ENCODE data around the gene GRIN1. TPM values are rescaled to one million over a fixed set of nuclear protein-coding genes. Genes with fewer than 3 reads are reported as not detected.
"Not testable (repeated sequence)": the region's sequence is repeated elsewhere in the genome, so short reads cannot be mapped to it uniquely, and the experiment has no call there.

Gene GRIN1
- total and polyA plus RNA-seq, 4 donors = not detected

DNA sequence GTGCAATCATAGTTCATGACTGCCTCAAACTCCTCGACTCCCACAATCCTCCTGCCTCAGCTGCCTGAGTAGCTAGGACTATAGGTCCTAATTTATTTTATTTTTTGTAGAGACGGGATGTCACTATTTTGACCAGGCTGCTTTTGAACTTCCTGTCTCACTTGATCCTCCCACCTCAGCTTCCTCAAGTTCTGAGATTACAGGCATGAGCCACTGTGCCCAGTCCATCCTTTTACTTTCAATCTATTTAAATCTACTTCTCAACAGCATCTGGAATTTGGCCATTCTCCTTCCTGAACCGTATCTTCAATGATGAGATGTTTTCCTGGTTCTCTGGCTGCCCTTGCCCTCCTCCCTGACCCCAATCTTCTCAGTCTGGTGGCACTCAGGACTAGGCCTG lies 12.2 kb upstream of the GRIN1 start:
- no peaks in the 10 kb centered on the region for H3K9me3 ChIP-seq (ENCODE audit: control insufficient read depth, low read length)
- no peak overlapping the region for H3K27ac ChIP-seq (ENCODE audit: low read depth in 1 of 2, low read length in 2 of 2)
- H3K4me3 ChIP-seq (ENCODE audit: low read length in 2 of 2) = no peak overlapping the region
- no peaks in the 10 kb centered on the region for H3K36me3 ChIP-seq (ENCODE audit: control insufficient read depth in 1 of 2, insufficient read depth in 2 of 2, low read length in 1 of 2)
- DNase-seq (no peak), ATAC-seq (ENCODE audit: low FRiP score) (no peak)
- no peaks in the 10 kb centered on the region for H3K4me1 ChIP-seq (ENCODE audit: control insufficient read depth in 1 of 2, insufficient read depth in 2 of 2, low read length in 2 of 2)
- 52 to 55% methylated on average over 3 of the region's 3 CpGs for WGBS, 2 donors
- no peaks in the 10 kb centered on the region for H3K27me3 ChIP-seq (ENCODE audit: control insufficient read depth in 1 of 2, insufficient read depth in 2 of 2, low read length in 1 of 2)
- intact Hi-C loops (cut with DNase I) = no loop called here

DNA sequence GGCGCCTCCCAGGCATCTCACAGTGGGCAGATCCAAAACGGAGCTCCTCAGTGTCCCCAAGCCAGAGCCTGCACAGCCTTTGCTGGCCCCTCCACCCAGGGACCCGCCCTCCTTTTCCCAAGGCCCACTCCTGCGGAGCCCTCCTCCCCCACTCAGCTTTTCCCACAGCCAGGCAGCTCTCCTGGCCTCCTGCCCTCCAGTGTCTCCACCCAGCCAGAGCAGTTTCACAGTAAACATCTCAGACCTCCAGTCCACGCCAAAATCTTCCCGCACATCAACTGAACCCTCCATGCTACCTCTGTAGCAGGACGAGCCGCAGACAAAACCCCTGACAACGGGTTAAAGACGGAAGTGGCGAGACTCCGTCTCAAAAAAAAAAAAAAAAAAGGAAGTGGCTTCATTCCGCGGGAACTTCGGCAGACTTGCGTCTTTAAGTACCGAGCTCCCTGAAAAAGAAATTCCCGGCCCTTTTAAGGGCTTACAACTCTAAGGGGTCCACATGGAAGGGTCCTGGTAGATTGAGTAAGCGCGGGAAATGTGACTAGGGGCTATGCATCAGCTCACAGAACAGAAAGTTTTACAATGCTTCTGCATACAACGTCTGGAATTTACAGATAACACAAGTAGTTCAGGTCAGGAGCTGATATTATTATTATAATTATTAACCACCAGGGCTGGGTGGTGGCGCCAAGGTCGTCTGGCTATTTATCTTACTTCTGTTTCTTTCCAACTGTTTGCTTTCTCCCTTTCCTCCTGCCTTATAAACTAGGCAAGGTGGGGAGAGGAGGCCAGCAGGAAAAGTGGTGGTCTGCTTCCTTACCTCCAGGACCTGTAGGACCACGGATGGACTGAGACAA lies 11.4 kb upstream of the GRIN1 start:
- no peaks in the 10 kb centered on the region for H3K9me3 ChIP-seq (ENCODE audit: control insufficient read depth, low read length)
- 8 to 18% methylated on average over 24 of the region's 24 CpGs for WGBS, 2 donors
- H3K4me3 ChIP-seq (ENCODE audit: low read length in 2 of 2) = no peak overlapping the region
- ATAC-seq (ENCODE audit: low FRiP score) (peak; percentile 15), DNase-seq (peak in 1 of 2 donors; percentile 58)
- no peaks in the 10 kb centered on the region for H3K36me3 ChIP-seq (ENCODE audit: control insufficient read depth in 1 of 2, insufficient read depth in 2 of 2, low read length in 1 of 2)
- no peaks in the 10 kb centered on the region for H3K27me3 ChIP-seq (ENCODE audit: control insufficient read depth in 1 of 2, insufficient read depth in 2 of 2, low read length in 1 of 2)
- no peak overlapping the region for H3K27ac ChIP-seq (ENCODE audit: low read depth in 1 of 2, low read length in 2 of 2)
- no peaks in the 10 kb centered on the region for H3K4me1 ChIP-seq (ENCODE audit: control insufficient read depth in 1 of 2, insufficient read depth in 2 of 2, low read length in 2 of 2)
- intact Hi-C loops (cut with DNase I) = no loop called here

- Histone ChIP-seq H3K4me1 (ENCODE audit: control insufficient read depth in 1 of 2, insufficient read depth in 2 of 2, low read length in 2 of 2) (no peaks in the 10 kb centered on the region), H3K9me3 (ENCODE audit: control insufficient read depth, low read length) (no peaks in the 10 kb centered on the region), H3K27me3 (ENCODE audit: control insufficient read depth in 1 of 2, insufficient read depth in 2 of 2, low read length in 1 of 2) (no peaks in the 10 kb centered on the region), H3K36me3 (ENCODE audit: control insufficient read depth in 1 of 2, insufficient read depth in 2 of 2, low read length in 1 of 2) (no peaks in the 10 kb centered on the region), H3K27ac (ENCODE audit: low read depth in 1 of 2, low read length in 2 of 2) (no peak overlapping the region), H3K4me3 (ENCODE audit: low read length in 2 of 2) (no peak overlapping the region)
- DNase-seq (no peak), ATAC-seq (ENCODE audit: low FRiP score) (no peak)
- intact Hi-C loops (cut with DNase I) = no loop called here
- 50 to 61% methylated on average over 19 of the region's 19 CpGs for WGBS, 2 donors
Measured at GRCh38 chr9:137128158-137128861, 10.6 kb upstream of the GRIN1 start.

GRCh38 chr9:137128862-137129455 lies 10.0 kb upstream of the GRIN1 start:
- H3K27ac ChIP-seq (ENCODE audit: low read depth in 1 of 2, low read length in 2 of 2) = no peak overlapping the region
- no peaks in the 10 kb centered on the region for H3K9me3 ChIP-seq (ENCODE audit: control insufficient read depth, low read length)
- H3K27me3 ChIP-seq (ENCODE audit: control insufficient read depth in 1 of 2, insufficient read depth in 2 of 2, low read length in 1 of 2) = no peaks in the 10 kb centered on the region
- DNase-seq (no peak), ATAC-seq (ENCODE audit: low FRiP score) (peak; percentile 36)
- 23 to 27% methylated on average over 37 of the region's 37 CpGs for WGBS, 2 donors
- peak overlapping the region; percentile 14 to 35 for H3K4me3 ChIP-seq (ENCODE audit: low read length in 2 of 2)
- H3K4me1 ChIP-seq (ENCODE audit: control insufficient read depth in 1 of 2, insufficient read depth in 2 of 2, low read length in 2 of 2) = no peaks in the 10 kb centered on the region
- H3K36me3 ChIP-seq (ENCODE audit: control insufficient read depth in 1 of 2, insufficient read depth in 2 of 2, low read length in 1 of 2) = no peaks in the 10 kb centered on the region
- intact Hi-C loops (cut with DNase I) = no loop called here

GRCh38 chr9:137129456-137130175 lies 9.3 kb upstream of the GRIN1 start:
- Histone ChIP-seq H3K9me3 (ENCODE audit: control insufficient read depth, low read length) (no peaks in the 10 kb centered on the region), H3K27ac (ENCODE audit: low read depth in 1 of 2, low read length in 2 of 2) (no peak overlapping the region), H3K4me3 (ENCODE audit: low read length in 2 of 2) (peak overlapping the region; percentile 14 to 35), H3K36me3 (ENCODE audit: control insufficient read depth in 1 of 2, insufficient read depth in 2 of 2, low read length in 1 of 2) (no peaks in the 10 kb centered on the region), H3K27me3 (ENCODE audit: control insufficient read depth in 1 of 2, insufficient read depth in 2 of 2, low read length in 1 of 2) (no peaks in the 10 kb centered on the region), H3K4me1 (ENCODE audit: control insufficient read depth in 1 of 2, insufficient read depth in 2 of 2, low read length in 2 of 2) (no peaks in the 10 kb centered on the region)
- intact Hi-C loops (cut with DNase I) = no loop called here
- WGBS, 2 donors = 0 to 1% methylated on average over 78 to 86 of the region's 86 CpGs
- peak; percentile 97 for ATAC-seq (ENCODE audit: low FRiP score)
- DNase-seq = peak; percentile 92 to 94

DNA sequence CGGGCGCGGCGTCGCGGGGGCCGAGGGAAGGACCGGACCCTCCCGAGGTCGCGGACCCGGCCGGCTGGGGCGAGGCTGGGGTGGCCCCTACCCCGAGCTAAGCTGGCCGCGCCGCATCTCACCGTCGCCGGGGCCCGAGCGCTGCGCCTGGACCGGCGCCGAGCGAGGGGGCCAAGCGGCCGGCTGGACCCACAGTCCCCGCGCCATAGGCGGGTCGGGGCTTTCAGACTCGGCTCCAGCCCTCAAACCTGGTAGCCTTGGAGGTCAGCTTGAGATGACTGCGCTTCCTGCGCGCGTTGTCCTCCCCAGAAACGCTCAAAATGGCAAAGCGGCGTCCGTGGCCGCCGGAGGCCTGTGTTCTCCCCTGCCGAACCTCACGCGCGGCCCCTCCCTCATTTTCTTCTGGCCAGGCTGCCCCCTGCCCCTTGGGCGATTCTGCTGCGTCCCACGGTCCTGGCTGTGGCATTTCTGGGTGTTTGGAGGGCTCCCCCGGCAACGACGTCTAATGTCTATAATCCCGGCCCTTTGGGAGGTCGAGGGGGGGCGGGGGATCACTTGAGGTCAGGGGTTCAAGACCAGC lies 8.7 kb upstream of the GRIN1 start:
- Histone ChIP-seq H3K27me3 (ENCODE audit: control insufficient read depth in 1 of 2, insufficient read depth in 2 of 2, low read length in 1 of 2) (no peaks in the 10 kb centered on the region), H3K4me1 (ENCODE audit: control insufficient read depth in 1 of 2, insufficient read depth in 2 of 2, low read length in 2 of 2) (no peaks in the 10 kb centered on the region), H3K27ac (ENCODE audit: low read depth in 1 of 2, low read length in 2 of 2) (no peak overlapping the region), H3K4me3 (ENCODE audit: low read length in 2 of 2) (peak overlapping the region; percentile 14 to 35), H3K9me3 (ENCODE audit: control insufficient read depth, low read length) (no peaks in the 10 kb centered on the region), H3K36me3 (ENCODE audit: control insufficient read depth in 1 of 2, insufficient read depth in 2 of 2, low read length in 1 of 2) (no peaks in the 10 kb centered on the region)
- no peak for DNase-seq
- no peak for ATAC-seq (ENCODE audit: low FRiP score)
- intact Hi-C loops (cut with DNase I) = no loop called here
- 6 to 8% methylated on average over 54 to 58 of the region's 58 CpGs for WGBS, 2 donors

GRCh38 chr9:137134191-137134590 lies 4.8 kb upstream of the GRIN1 start:
- WGBS, 2 donors = 80% methylated on average over 4 of the region's 4 CpGs
- Histone ChIP-seq H3K27me3 (ENCODE audit: control insufficient read depth in 1 of 2, insufficient read depth in 2 of 2, low read length in 1 of 2) (no peaks in the 10 kb centered on the region), H3K4me3 (ENCODE audit: low read length in 2 of 2) (no peak overlapping the region), H3K27ac (ENCODE audit: low read depth in 1 of 2, low read length in 2 of 2) (no peak overlapping the region), H3K36me3 (ENCODE audit: control insufficient read depth in 1 of 2, insufficient read depth in 2 of 2, low read length in 1 of 2) (no peaks in the 10 kb centered on the region), H3K9me3 (ENCODE audit: control insufficient read depth, low read length) (no peaks in the 10 kb centered on the region), H3K4me1 (ENCODE audit: control insufficient read depth in 1 of 2, insufficient read depth in 2 of 2, low read length in 2 of 2) (no peaks in the 10 kb centered on the region)
- DNase-seq = no peak
- no peak for ATAC-seq (ENCODE audit: low FRiP score)
- intact Hi-C loops (cut with DNase I) = no loop called here

- H3K4me3 ChIP-seq (ENCODE audit: low read length in 2 of 2); H3K27ac ChIP-seq (ENCODE audit: low read depth in 1 of 2, low read length in 2 of 2); H3K9me3 ChIP-seq (ENCODE audit: control insufficient read depth, low read length); ATAC-seq (ENCODE audit: low FRiP score); H3K36me3 ChIP-seq (ENCODE audit: control insufficient read depth in 1 of 2, insufficient read depth in 2 of 2, low read length in 1 of 2); H3K27me3 ChIP-seq (ENCODE audit: control insufficient read depth in 1 of 2, insufficient read depth in 2 of 2, low read length in 1 of 2); DNase-seq; H3K4me1 ChIP-seq (ENCODE audit: control insufficient read depth in 1 of 2, insufficient read depth in 2 of 2, low read length in 2 of 2); intact Hi-C loops (cut with DNase I): not testable (repeated sequence)
- WGBS, 2 donors = 73 to 80% methylated on average over 9 of the region's 9 CpGs
Measured at GRCh38 chr9:137135154-137135553, 3.8 kb upstream of the GRIN1 start.
